Measurements from ENCODE around the gene FRMD4A.

FRMD4A gene

DNA sequence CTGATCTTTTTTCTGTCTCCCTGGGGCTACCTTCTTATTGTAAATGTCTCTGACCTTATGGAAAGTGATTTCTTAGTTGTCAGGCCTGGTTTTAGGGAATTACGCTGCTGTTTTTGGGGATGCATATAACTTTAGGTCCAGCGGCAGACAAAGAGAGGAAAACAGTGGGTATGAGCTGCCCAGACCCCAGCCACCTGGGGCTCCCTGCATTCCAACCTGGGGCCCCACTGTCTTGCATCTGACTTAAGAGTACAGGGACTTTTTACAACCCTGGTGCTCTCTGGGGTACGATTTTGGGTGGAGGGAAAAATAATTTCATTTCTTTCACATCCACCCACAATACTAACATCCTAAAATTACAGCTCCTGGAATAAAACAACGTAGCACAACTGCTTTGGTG is 624.5 kb downstream of the FRMD4A start:
- no peak for DNase-seq

GRCh38 chr10:13705526-13706174 is 625.1 kb downstream of the FRMD4A start:
- no peak for DNase-seq

DNA sequence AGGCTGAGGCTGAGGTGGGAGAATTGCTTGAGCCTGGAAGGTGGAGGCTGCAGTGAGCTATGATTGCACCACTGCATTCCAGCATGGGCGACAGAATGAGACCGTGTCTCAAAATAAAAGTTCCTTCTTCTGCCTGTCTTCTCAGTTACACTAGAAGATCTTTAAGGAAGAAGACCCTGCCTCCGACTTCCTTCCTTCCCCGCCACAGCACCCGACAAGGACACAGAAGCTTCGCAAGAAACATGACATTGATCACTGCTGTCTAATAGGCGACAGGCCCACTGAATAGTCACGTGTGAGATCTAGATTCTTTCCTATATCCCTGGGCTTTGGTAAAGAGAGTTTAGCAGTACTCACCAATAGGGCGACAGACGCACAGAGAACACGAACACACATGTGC is 625.8 kb downstream of the FRMD4A start:
- DNase-seq = no peak

- DNase-seq = no peak
Observed at GRCh38 chr10:13703997-13704536, 626.7 kb downstream of the FRMD4A start.

GRCh38 chr10:13703101-13703818 is 627.5 kb downstream of the FRMD4A start:
- no peak for DNase-seq

DNA sequence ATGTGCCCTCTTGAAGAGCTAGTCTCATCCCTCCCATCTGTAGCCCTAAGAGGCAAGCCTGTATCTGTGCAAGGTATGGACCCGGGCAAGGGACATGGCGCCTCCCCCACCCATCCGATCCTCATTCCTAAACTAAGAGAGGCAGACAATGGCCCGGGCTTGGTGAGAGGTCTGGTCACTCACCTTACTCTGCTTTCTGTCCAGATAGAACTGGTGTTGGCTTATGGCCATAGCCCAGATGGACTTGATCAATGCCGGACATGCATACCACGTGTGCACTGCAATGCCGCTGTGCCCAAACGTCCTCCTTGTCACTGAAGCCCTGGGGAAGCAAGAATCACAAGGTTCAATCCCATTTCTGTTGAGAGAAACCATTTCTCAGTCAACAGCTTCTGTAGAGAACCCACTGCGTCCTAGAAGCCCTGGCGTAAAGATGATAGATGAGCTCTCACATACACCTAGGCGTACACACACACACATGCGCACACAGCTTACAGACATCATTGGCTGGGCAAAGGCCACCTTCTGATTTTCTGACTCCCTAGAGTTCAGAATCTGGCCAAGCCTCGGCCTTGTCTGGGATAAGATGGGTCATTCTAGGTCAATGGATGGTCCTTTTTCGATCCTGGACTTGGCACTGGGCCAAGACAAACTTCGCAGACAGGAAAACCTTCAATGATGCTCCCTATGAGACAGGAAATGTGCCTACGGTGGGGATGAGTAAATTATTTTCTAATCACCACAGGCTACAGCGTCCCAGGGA is 629.4 kb downstream of the FRMD4A start:
- DNase-seq = no peak

GRCh38 chr10:13700473-13701144 is 630.1 kb downstream of the FRMD4A start:
- no peak for DNase-seq

GRCh38 chr10:13699216-13699615 is 631.5 kb downstream of the FRMD4A start:
- DNase-seq = no peak

GRCh38 chr10:13698217-13698616 is 632.5 kb downstream of the FRMD4A start:
- DNase-seq = no peak

DNA sequence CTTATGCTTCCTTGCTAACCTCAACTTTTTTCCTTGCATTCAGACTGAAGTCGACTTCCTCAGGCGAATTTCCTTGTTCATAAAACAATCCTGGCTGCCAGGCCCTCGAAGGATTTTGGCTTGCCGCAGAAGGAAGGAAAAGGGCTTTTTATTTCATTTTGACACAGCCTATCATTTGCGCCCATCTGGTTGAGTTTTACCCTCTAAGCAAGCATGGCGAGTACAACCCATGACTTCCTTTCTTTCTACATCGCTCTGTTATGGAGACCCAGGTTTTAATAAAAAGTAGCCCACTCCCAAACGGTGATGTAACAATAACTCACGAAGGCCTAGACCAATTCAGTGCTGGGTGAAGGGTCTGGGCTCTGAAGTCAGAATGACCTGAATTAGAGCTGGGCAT is 634.7 kb downstream of the FRMD4A start:
- no peak for DNase-seq

DNA sequence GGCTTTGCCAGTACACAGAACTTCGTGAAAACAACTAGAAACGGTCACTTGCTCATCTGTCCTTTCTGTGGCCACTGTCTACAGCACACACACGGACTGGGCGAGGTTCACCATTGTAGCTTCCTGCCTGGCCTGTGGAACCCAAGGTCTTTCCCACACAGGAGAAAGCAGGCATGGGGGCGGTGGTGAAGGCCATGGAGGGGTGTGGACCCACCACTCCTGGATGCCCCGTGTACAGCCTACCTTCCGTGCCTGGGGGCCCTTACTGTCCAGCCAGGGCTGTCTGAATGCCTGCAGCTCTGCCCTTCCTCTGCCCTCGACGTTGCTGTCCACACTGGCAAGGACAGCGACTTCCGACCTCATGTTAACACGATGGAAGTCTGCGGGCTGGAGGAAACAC is 635.1 kb downstream of the FRMD4A start:
- DNase-seq = no peak

DNA sequence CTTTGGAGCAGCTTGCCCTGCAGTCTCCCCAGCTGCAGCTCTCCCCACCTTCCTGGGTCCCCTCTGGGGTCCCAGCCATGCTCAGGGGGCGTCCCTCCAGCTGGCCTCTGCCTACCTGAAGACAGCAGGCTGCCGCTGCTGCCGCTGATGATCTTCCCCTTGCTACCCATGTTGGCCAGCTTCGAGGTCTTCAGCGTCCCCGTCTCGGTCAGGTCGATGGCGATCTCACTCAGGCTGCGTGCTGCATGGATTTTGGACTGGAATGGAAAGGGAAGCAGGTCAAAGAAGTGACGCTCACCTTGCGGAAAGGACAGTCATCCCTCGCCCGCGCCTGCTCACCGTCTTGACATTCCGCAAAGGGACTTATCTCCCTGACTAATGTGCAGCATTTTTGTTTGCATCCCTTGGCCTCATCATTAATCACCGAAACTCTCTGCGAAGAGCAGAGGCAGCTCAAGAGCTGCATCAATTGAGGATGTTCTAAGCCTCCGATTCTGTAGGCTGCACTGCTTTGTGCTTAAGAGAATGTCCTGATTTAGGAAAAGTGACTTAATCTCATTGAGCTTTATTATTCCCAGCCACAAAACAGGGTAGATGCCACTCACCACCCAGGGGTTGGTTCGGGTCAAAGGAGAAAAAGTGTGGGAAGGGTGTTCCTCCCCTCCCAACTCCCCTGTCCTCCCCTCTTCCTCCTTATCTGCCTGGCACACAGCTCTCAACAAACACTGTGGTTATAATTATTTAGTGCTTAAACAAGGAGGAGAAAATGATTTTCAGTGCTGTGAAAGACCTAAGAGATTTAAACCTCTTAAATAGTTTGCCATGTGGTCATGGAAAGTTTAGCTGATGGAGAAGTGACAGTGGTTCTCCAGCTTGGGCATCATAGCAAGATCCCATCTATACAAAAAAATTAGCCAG is 636.7 kb downstream of the FRMD4A start:
- no peak for DNase-seq

GRCh38 chr10:13690281-13690825 is 640.4 kb downstream of the FRMD4A start:
- no peak for DNase-seq

DNA sequence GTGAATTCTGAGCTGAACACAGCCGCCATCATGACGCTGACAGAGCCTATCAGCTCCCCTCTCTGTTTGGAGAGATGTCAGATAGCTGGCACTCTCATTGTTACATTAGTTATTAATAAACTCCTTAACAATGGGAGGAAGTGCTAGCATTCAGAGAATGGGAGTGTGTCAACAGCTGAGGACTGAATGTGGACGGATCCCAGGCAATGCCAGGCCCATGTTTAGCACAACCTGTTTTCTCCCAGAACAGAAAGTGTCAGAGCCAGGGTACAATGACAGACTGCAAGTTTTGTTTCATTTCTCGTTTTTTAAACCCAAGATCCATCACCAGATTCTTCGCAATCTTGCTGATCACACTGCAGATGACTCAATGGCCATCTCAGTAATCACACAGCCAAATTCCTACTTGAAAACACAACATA is 644.4 kb downstream of the FRMD4A start:
- no peak for DNase-seq

DNA sequence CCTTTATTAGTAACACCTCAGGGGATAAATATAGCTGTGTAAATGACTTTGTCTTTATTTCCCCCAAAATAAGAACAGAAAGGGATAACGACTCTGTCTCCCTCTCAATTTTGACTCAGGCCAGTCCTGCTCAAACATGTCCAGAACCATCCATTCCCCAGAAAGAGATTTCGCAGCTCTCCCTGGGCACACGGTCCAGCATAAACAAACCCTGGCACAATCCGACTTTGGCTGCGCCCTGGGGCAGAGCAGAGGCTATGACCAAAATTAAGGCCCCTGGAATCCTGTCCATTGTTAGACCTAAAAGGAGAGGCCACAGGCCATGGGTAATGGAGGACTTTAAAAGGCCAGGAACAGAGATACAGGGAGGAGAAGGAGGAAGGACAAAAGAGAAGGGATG is 644.8 kb downstream of the FRMD4A start:
- no peak for DNase-seq

- no peak for DNase-seq
Observed at GRCh38 chr10:13684806-13685482, 645.8 kb downstream of the FRMD4A start.

- DNase-seq = no peak
Observed at GRCh38 chr10:13684252-13684791, 646.4 kb downstream of the FRMD4A start.

DNA sequence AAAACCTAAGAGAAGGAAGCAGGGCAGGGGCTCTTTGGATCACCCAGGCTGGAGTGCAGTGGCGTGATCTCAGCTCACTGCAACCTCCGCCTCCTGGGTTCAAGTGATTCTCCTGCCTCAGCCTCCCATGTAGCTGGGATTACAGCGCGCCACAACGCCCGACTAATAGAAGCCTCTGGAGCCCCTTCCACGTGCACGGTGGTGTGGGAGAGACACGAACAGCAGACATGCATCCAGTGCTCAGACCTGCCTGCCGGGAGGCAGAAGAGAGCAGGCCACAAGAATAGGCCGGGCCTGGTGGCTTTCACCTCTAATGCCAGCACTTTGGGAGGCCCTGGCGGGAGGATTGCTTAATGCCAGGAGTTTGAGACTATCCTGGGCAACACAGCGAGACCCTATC is 647.7 kb downstream of the FRMD4A start:
- no peak for DNase-seq

DNA sequence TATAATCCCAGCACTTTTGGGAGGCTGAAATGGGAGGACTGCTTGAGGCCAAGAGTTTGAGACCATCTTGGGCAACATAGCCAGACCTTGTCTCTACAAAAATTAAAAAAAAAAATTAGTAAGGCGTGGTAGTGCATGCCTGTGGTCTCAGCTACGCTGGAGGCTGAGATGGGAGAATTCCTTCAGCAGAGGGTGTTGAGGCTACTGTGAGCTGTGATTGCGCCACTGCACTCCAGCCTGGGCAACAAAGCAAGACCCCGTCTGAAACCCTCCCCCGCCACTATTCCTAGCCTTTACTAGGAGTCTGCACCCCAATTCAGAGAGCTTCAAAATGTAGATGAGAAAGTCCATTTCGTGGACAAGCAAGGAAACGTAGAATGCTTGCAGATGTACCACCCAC is 648.8 kb downstream of the FRMD4A start:
- no peak for DNase-seq

- no peak for DNase-seq
Observed at GRCh38 chr10:13681528-13681927, 649.2 kb downstream of the FRMD4A start.

GRCh38 chr10:13681095-13681494 is 649.6 kb downstream of the FRMD4A start:
- no peak for DNase-seq

Measured in activated CD4-positive, alpha-beta T cell treated with anti-CD3 and anti-CD28 coated beads, Interleukin-2, amount 50 U/mL, for 1 hour (primary cell).